NCI-H446 treated with DMSO at 0.1 percent for 48 hours (cell line): Measurements from ENCODE around the gene RNF220.

Experiments used
- DNase-seq: peaks from one replicate; lab custom pipeline; 2025; lab: John Stamatoyannopoulos, UW

The RNF220 gene

DNA sequence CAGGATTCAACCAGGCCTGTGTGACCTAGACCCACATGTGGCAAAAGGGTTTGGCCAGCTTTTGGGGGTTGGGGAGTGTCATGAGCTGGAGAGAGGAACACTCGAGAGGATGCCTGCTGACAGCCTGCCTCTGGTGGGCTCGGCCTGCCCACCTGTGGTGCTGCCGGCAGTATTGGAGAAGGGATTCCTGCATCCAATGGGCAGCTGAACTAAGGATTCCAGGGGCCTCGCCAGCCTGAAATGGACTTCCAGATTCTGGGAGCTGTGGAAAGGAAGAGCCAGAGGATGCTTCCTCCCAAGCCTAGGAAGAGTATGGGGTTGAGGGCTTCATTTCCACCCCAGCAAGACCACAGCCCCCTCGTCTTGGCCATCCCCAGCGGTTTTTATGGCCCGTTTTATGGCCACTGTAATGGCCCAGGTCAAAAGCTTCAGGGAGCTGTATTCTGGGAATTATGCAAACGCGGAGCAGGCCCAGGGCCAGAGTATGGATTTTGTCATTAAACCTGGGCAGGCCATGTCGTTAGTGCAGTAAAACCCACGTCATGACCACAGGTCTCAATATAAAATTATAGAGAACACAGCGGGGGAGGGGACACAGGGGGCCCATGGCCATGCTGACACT lies 205.6 kb downstream of the RNF220 start:
- DNase-seq = no peak

- no peak for DNase-seq
These were observed 206.4 kb downstream of the RNF220 start for GRCh38 chr1:44611419-44611818.

- no peak for DNase-seq
These were observed 206.8 kb downstream of the RNF220 start for GRCh38 chr1:44611866-44612265.

DNA sequence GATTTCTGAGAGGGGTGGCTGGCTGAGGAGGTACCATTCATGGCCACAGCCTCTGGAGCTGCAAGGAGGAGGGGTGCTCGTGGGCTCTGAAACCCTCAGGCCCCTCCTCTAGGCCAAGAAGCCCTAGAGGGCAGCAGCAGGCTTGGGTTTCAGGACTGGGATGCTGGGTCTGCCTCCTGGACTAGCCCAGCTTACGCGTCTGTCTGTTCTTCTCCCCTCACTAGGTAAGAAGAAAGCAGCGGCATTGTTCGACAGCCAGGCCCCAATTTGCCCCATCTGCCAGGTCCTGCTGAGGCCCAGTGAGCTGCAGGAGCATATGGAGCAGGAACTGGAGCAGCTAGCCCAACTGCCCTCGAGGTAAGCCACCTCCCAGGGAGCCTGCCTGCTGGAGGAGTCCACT lies 208.9 kb downstream of the RNF220 start:
- DNase-seq = no peak

GRCh38 chr1:44616284-44616990 lies 211.4 kb downstream of the RNF220 start:
- no peak for DNase-seq

GRCh38 chr1:44616991-44617702 lies 212.1 kb downstream of the RNF220 start:
- no peak for DNase-seq

- DNase-seq = no peak
These were observed 212.6 kb downstream of the RNF220 start for GRCh38 chr1:44617703-44618029.

GRCh38 chr1:44619261-44619900 lies 214.3 kb downstream of the RNF220 start:
- no peak for DNase-seq

DNA sequence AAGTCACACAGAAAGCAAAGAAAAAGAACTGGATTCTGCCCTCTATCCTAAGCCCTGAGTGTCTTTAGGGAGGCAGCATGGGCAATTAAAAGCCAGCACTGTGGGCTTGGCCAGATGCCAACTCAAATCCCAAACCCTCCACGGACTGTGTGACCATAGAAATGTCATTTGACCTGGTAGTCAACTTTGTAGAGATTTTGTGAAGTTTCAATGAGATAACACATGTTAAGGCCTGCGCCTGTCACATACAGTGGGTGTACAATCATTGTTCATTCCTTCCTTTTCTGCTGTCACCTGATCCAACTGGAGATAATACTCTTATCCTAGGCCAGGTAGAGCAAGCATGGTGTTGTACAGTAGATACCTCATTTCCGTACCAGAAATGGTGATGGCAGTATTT lies 215.0 kb downstream of the RNF220 start:
- no peak for DNase-seq

- no peak for DNase-seq
These were observed 216.8 kb downstream of the RNF220 start for GRCh38 chr1:44621841-44622286.

GRCh38 chr1:44624268-44624901 lies 219.3 kb downstream of the RNF220 start:
- DNase-seq = no peak

GRCh38 chr1:44625348-44625747 lies 220.3 kb downstream of the RNF220 start:
- no peak for DNase-seq

DNA sequence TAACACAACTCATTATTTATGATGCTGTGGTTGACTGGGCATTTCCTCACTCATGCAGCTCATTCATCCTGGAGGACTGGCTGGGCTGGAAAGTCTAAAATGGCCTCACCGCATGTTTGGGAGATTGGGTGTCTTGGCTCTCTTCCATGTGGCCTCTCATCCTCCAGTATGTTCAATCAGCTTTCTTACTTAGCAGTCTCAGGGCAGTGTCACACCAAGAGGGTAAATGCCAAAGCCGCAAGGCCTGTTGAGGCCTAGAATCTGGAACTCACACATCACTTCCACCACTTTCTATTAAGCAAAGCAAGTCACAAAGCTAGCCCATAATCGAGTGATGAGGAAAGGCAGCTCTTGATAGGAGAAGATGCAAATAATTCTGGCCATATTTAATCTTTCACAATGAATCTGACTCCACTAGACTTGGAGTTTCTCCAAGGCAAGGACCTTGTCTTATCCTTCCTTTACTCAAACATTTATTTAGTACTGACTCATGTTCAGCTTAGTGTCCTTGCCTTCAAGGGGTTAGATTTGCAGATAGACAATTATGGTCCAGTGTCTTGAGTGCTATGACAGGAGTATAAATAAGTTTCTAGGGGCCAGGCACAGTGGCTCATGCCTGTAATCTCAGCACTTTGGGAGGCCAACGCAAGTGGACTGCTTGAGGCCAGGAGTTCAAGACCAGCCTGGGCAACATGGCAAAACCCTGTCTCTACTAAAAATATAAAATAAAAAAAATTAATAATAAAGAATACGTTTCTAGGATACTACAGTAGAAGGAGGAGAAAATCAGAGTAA lies 224.1 kb downstream of the RNF220 start:
- no peak for DNase-seq

DNA sequence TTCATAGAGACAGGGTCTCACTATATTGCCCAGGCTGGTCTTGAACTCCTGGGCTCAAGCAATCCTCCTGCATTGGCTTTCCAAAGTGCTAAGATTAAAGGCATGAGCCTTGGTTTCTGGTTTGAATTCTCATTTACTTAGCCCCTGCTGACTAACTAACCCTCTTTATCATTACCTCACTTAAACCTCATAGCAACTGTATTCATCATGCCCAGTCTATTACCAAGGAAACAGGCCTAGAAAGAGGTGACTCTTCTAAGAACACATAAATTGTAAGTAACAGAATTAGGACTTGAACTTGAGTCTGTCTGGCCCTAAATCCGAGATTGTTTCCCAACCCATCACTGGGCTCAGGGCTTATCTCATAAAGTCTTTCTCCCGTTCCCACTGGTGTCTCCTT lies 225.1 kb downstream of the RNF220 start:
- no peak for DNase-seq

DNA sequence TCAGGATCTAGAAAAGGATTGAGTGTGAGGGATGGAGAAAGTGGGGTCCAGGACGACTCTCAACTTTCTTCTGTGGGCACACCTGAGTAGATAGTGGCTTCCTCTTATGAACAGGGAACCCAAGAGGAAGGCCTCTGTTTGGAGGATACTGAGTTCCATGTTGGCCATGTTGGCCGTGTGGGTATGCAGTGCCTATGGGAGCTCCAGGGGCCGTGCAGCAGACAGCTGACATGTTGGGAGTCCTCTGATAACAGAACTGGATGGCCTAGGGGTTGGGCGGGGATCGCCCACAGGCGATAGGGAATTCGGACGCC lies 226.2 kb downstream of the RNF220 start:
- DNase-seq = no peak

DNA sequence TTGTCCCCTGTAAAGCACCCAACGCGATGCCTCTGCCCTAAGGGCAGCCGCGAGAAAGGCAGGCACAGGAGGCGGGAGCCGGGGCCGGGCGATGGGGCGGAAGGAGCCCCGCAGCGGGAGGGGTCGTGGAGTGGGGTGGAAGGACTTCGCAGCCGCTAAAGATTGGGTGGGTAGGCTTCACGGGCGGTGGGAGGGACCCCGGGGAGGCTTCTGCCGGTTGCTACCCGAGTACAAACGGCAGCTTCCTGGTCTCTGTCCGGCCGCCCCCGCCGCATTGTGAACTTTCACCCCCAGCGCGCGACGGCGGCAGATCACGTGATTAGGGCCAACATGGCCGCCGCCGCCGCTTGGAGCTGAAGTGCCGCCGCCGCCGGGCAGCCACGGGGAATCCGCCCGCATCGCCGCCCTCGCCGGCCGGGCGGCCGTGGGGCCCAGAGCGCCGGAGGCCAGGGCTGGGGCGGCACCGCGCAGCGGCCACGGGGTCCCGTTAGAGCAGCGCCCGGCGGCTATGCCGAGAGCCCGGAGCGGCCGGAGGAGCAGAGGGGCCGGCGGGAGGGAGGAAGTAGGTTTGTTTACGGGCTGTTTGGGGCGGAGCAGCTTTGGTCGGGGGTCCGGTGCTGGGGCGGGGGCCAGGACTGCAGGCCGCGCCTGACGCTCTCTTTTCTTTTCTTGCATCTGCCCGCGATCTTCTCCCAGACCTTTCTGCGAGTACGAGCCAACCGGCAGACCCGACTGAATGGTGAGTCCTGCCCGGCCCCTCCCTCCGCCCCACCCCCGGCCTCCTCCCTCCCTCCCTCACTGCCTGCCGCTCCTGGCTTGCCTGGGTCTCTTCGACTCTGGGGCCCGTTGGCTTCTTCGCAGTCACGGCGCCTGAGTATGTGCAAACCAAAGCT lies 226.8 kb downstream of the RNF220 start:
- peak; percentile 75 for DNase-seq

DNA sequence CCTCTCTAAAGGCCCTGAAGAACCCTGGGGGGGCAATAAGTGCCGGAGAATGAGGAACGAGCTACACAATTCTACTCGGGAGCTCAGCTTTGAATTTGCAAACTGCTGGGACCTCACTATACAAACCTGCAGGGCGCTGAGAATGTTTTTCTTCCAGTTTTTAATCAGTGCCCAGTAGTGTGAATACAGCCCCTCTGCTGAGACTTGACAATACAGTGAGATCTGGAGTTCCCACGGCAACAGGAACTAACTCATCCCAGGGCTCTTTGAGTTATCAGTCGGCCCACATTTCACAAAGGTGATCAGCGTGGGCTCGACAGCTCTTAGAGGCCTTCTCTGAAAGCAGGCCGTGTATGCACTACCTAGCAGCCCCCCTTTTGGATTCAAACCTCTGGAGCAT lies 227.5 kb downstream of the RNF220 start:
- no peak for DNase-seq

DNA sequence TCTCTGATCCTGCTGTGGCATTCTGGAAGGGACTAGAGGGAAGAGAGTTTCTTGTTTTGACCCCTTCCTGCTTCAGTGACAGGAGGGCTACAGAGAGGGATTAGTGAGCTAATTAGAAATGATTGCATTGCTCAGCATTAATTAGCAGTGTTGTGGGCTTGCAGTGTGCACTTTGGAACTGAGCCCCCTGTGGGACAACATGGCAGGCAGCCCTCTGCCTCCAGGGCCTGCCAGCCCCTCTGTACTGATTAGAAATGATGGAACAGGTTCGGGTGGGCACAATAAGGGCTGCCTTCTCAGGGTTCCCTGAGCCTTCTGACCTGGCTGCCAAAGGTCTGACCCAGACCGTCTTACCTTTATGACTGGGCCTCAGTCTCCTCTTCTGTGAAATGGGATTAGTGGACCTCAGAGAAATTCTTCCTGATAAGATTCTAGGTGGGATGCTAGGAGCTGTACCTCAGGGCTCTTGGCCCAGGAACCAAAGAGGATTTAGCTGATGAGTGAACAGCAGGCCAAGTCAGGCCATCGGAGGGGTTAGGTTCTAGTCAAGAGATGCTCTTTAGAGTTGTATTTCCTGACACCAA lies 229.6 kb downstream of the RNF220 start:
- no peak for DNase-seq

GRCh38 chr1:44635439-44635838 lies 230.4 kb downstream of the RNF220 start:
- DNase-seq = no peak

GRCh38 chr1:44636083-44636687 lies 231.1 kb downstream of the RNF220 start:
- DNase-seq = no peak
